ENCODE measurements around the gene PID1. TPM values are rescaled to one million over a fixed set of nuclear protein-coding genes. Genes with fewer than 3 reads are reported as not detected.

The PID1 gene
- total RNA-seq, 1 donor from 2014 or later: 10.7 TPM

- H3K4me1 ChIP-seq (ENCODE audit: insufficient read depth, low read length): no peaks in the 10 kb centered on the region
- FAIRE-seq: no peak
- H3K79me2 ChIP-seq (ENCODE audit: insufficient read depth, low read length): no peaks in the 10 kb centered on the region
Measured at GRCh38 chr2:229252280-229252679, 18.8 kb downstream of the PID1 start.

GRCh38 chr2:229249536-229249935 lies 21.6 kb downstream of the PID1 start:
- Histone ChIP-seq H3K9ac (ENCODE audit: low read length) (no peak overlapping the region), H2AFZ (ENCODE audit: low read depth, low read length) (no peak overlapping the region), H3K27ac (ENCODE audit: low read depth, low read length) (no peak overlapping the region), H3K4me3 (ENCODE audit: insufficient read depth, low read depth, low read length) (no peak overlapping the region), H3K36me3 (ENCODE audit: insufficient read depth, low read length) (no peaks in the 10 kb centered on the region), H3K4me1 (ENCODE audit: insufficient read depth, low read length) (no peaks in the 10 kb centered on the region), H3K4me2 (ENCODE audit: low read length) (no peak overlapping the region), H3K79me2 (ENCODE audit: insufficient read depth, low read length) (no peaks in the 10 kb centered on the region), H4K20me1 (ENCODE audit: insufficient read depth, low read length) (no peaks in the 10 kb centered on the region), H3K27me3 (ENCODE audit: insufficient read depth, low read length) (no peaks in the 10 kb centered on the region), H3K9me3 (ENCODE audit: insufficient read depth, low read depth, low read length) (no peaks in the 10 kb centered on the region)
- no peaks in the 10 kb centered on the region for H3K9me3 Mint-ChIP-seq (ENCODE audit: unreplicated experiment)
- H3K27me3 Mint-ChIP-seq (ENCODE audit: low read depth, unreplicated experiment): no peaks in the 10 kb centered on the region
- no peak for TF ChIP-seq EZH2 (IDR thresholded peaks at IDR 0.05; ENCODE audit: insufficient read depth, low read length)
- no peak for TF ChIP-seq CTCF (IDR thresholded peaks at IDR 0.05; ENCODE audit: insufficient read depth, low read depth, low read length)
- H3K36me3 Mint-ChIP-seq (ENCODE audit: low read depth, unreplicated experiment): peaks cover 2% of the 10 kb centered on the region
- no peak overlapping the region for H3K4me3 Mint-ChIP-seq (ENCODE audit: unreplicated experiment)
- FAIRE-seq (no peak), DNase-seq (ENCODE audit: low read depth) (no peak)
- no peaks in the 10 kb centered on the region for H3K4me1 Mint-ChIP-seq (ENCODE audit: low read depth, unreplicated experiment)
- H3K27ac Mint-ChIP-seq (ENCODE audit: unreplicated experiment): no peak overlapping the region

More at GRCh38 chr2:229252280-229252679, 18.8 kb downstream of the PID1 start:
- H3K36me3 ChIP-seq (ENCODE audit: insufficient read depth, low read length): no peaks in the 10 kb centered on the region
- Mint-ChIP-seq H3K4me1 (ENCODE audit: low read depth, unreplicated experiment) (no peaks in the 10 kb centered on the region), H3K9me3 (ENCODE audit: unreplicated experiment) (no peaks in the 10 kb centered on the region), H3K36me3 (ENCODE audit: low read depth, unreplicated experiment) (peaks cover 4% of the 10 kb centered on the region), H3K27ac (ENCODE audit: unreplicated experiment) (no peak overlapping the region), H3K4me3 (ENCODE audit: unreplicated experiment) (no peak overlapping the region), H3K27me3 (ENCODE audit: low read depth, unreplicated experiment) (no peaks in the 10 kb centered on the region)
- no peaks in the 10 kb centered on the region for H4K20me1 ChIP-seq (ENCODE audit: insufficient read depth, low read length)
- no peak overlapping the region for H3K27ac ChIP-seq (ENCODE audit: low read depth, low read length)
- H2AFZ ChIP-seq (ENCODE audit: low read depth, low read length): no peak overlapping the region
- no peak overlapping the region for H3K4me3 ChIP-seq (ENCODE audit: insufficient read depth, low read depth, low read length)
- no peak overlapping the region for H3K9ac ChIP-seq (ENCODE audit: low read length)
- TF ChIP-seq CTCF (IDR thresholded peaks at IDR 0.05; ENCODE audit: insufficient read depth, low read depth, low read length): no peak
- TF ChIP-seq EZH2 (IDR thresholded peaks at IDR 0.05; ENCODE audit: insufficient read depth, low read length): no peak
- H3K27me3 ChIP-seq (ENCODE audit: insufficient read depth, low read length): no peaks in the 10 kb centered on the region
- DNase-seq (ENCODE audit: low read depth): no peak
- no peak overlapping the region for H3K4me2 ChIP-seq (ENCODE audit: low read length)
- no peaks in the 10 kb centered on the region for H3K9me3 ChIP-seq (ENCODE audit: insufficient read depth, low read depth, low read length)

GRCh38 chr2:229246334-229246733 lies 24.8 kb downstream of the PID1 start:
- no peaks in the 10 kb centered on the region for H3K36me3 ChIP-seq (ENCODE audit: insufficient read depth, low read length)
- H3K9me3 ChIP-seq (ENCODE audit: insufficient read depth, low read depth, low read length): no peaks in the 10 kb centered on the region
- H3K36me3 Mint-ChIP-seq (ENCODE audit: low read depth, unreplicated experiment): peaks cover 2% of the 10 kb centered on the region
- H3K9ac ChIP-seq (ENCODE audit: low read length): no peak overlapping the region
- no peaks in the 10 kb centered on the region for H3K79me2 ChIP-seq (ENCODE audit: insufficient read depth, low read length)
- H3K4me1 ChIP-seq (ENCODE audit: insufficient read depth, low read length): no peaks in the 10 kb centered on the region
- H3K27me3 ChIP-seq (ENCODE audit: insufficient read depth, low read length): no peaks in the 10 kb centered on the region
- no peak overlapping the region for H3K27ac ChIP-seq (ENCODE audit: low read depth, low read length)
- H3K4me3 ChIP-seq (ENCODE audit: insufficient read depth, low read depth, low read length): no peak overlapping the region
- H3K27ac Mint-ChIP-seq (ENCODE audit: unreplicated experiment): no peak overlapping the region
- FAIRE-seq (no peak), DNase-seq (ENCODE audit: low read depth) (no peak)
- TF ChIP-seq CTCF (IDR thresholded peaks at IDR 0.05; ENCODE audit: insufficient read depth, low read depth, low read length): no peak
- no peak for TF ChIP-seq EZH2 (IDR thresholded peaks at IDR 0.05; ENCODE audit: insufficient read depth, low read length)
- H2AFZ ChIP-seq (ENCODE audit: low read depth, low read length): no peak overlapping the region
- no peaks in the 10 kb centered on the region for H3K4me1 Mint-ChIP-seq (ENCODE audit: low read depth, unreplicated experiment)
- H3K4me3 Mint-ChIP-seq (ENCODE audit: unreplicated experiment): no peak overlapping the region
- no peaks in the 10 kb centered on the region for H3K27me3 Mint-ChIP-seq (ENCODE audit: low read depth, unreplicated experiment)
- no peak overlapping the region for H3K4me2 ChIP-seq (ENCODE audit: low read length)
- no peaks in the 10 kb centered on the region for H4K20me1 ChIP-seq (ENCODE audit: insufficient read depth, low read length)
- H3K9me3 Mint-ChIP-seq (ENCODE audit: unreplicated experiment): peaks cover 12% of the 10 kb centered on the region
